ENCODE measurements around the gene DYTN.

DYTN gene

GRCh38 chr2:206698811-206699210, 19.4 kb downstream of the DYTN start:
- Histone ChIP-seq H3K79me2 (ENCODE audit: insufficient read depth, low read length) (no peaks in the 10 kb centered on the region), H3K9me3 (ENCODE audit: insufficient read depth, low read length, severe bottlenecking) (no peaks in the 10 kb centered on the region), H3K27me3 (ENCODE audit: insufficient read depth, low read length, poor library complexity) (no peaks in the 10 kb centered on the region), H4K20me1 (ENCODE audit: insufficient read depth, low read length) (no peaks in the 10 kb centered on the region), H3K27ac (ENCODE audit: low read length) (no peak overlapping the region), H3K9ac (ENCODE audit: low read depth, low read length) (no peak overlapping the region), H3K4me2 (ENCODE audit: insufficient read depth, low read length) (no peak overlapping the region), H3K4me3 (ENCODE audit: low read depth in 1 of 2, low read length in 2 of 2) (no peak overlapping the region), H3K4me1 (ENCODE audit: insufficient read depth, low read length) (no peaks in the 10 kb centered on the region), H3K36me3 (ENCODE audit: insufficient read depth, low read length) (no peaks in the 10 kb centered on the region), H2AFZ (ENCODE audit: low read depth, low read length) (no peak overlapping the region)
- TF ChIP-seq EZH2 (IDR thresholded peaks at IDR 0.05; ENCODE audit: borderline replicate concordance, low read depth, low read length, severe bottlenecking), result no peak
- TF ChIP-seq, protein P1, sequence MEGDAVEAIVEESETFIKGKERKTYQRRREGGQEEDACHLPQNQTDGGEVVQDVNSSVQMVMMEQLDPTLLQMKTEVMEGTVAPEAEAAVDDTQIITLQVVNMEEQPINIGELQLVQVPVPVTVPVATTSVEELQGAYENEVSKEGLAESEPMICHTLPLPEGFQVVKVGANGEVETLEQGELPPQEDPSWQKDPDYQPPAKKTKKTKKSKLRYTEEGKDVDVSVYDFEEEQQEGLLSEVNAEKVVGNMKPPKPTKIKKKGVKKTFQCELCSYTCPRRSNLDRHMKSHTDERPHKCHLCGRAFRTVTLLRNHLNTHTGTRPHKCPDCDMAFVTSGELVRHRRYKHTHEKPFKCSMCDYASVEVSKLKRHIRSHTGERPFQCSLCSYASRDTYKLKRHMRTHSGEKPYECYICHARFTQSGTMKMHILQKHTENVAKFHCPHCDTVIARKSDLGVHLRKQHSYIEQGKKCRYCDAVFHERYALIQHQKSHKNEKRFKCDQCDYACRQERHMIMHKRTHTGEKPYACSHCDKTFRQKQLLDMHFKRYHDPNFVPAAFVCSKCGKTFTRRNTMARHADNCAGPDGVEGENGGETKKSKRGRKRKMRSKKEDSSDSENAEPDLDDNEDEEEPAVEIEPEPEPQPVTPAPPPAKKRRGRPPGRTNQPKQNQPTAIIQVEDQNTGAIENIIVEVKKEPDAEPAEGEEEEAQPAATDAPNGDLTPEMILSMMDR (IDR thresholded peaks at IDR 0.05; ENCODE audit: borderline replicate concordance, extremely low read depth, low read length, poor library complexity, severe bottlenecking), result no peak
- ATAC-seq (ENCODE audit: insufficient read depth, low read depth) (no peak), DNase-seq (no peak)

GRCh38 chr2:206696910-206697309, 21.3 kb downstream of the DYTN start:
- H3K36me3 ChIP-seq (ENCODE audit: insufficient read depth, low read length), result no peaks in the 10 kb centered on the region
- DNase-seq (no peak), ATAC-seq (ENCODE audit: insufficient read depth, low read depth) (no peak)
- no peak overlapping the region for H3K27ac ChIP-seq (ENCODE audit: low read length)
- no peaks in the 10 kb centered on the region for H3K9me3 ChIP-seq (ENCODE audit: insufficient read depth, low read length, severe bottlenecking)
- H3K79me2 ChIP-seq (ENCODE audit: insufficient read depth, low read length), result no peaks in the 10 kb centered on the region
- no peak overlapping the region for H3K9ac ChIP-seq (ENCODE audit: low read depth, low read length)
- no peaks in the 10 kb centered on the region for H4K20me1 ChIP-seq (ENCODE audit: insufficient read depth, low read length)
- TF ChIP-seq EZH2 (IDR thresholded peaks at IDR 0.05; ENCODE audit: borderline replicate concordance, low read depth, low read length, severe bottlenecking), result no peak
- TF ChIP-seq, protein P1 (IDR thresholded peaks at IDR 0.05; ENCODE audit: borderline replicate concordance, extremely low read depth, low read length, poor library complexity, severe bottlenecking), result no peak
- H3K4me1 ChIP-seq (ENCODE audit: insufficient read depth, low read length), result no peaks in the 10 kb centered on the region
- H3K4me3 ChIP-seq (ENCODE audit: low read depth in 1 of 2, low read length in 2 of 2), result no peak overlapping the region
- H3K4me2 ChIP-seq (ENCODE audit: insufficient read depth, low read length), result no peak overlapping the region
- H2AFZ ChIP-seq (ENCODE audit: low read depth, low read length), result no peak overlapping the region
- H3K27me3 ChIP-seq (ENCODE audit: insufficient read depth, low read length, poor library complexity), result peaks cover 3% of the 10 kb centered on the region

DNA sequence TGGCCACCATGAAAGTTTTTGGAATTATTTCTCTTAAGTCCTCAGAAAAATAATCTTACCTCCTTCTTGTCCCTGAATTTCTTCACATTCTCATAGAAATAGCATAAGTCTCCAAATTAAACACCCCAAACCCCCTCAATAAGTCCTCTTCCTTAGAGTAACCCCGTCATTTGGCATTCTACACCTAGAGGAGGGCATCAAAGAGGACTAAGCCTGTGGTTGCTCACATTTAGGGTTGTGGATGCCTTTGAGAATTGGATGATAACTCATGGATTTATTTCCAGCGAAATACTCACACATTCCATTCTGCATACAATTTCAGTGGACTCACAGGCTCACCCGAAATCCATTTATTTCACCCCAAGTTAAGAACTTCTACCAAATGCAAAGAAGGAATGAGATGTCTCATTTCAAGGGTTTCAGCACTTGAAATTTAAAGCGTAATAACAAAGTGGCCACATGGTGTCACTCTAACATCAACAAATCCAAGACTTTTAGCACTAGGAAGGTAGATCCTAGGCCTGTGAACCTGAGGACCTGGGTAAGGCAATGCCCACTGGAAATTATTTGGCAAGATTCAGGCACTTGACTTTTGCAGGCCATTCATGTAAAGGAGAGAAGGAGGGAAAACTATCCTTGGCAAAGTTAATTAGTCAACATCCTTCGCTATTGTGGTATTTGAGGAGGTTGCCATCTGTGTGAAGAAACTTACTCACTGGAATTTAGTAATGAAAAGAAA, 24.6 kb downstream of the DYTN start:
- Histone ChIP-seq H3K4me2 (ENCODE audit: insufficient read depth, low read length) (no peak overlapping the region), H3K27ac (ENCODE audit: low read length) (no peak overlapping the region), H4K20me1 (ENCODE audit: insufficient read depth, low read length) (no peaks in the 10 kb centered on the region), H2AFZ (ENCODE audit: low read depth, low read length) (no peak overlapping the region), H3K79me2 (ENCODE audit: insufficient read depth, low read length) (no peaks in the 10 kb centered on the region), H3K9ac (ENCODE audit: low read depth, low read length) (no peak overlapping the region), H3K4me1 (ENCODE audit: insufficient read depth, low read length) (no peaks in the 10 kb centered on the region; the same call in 1 of the 2 replicates), H3K9me3 (ENCODE audit: insufficient read depth, low read length, severe bottlenecking) (no peaks in the 10 kb centered on the region), H3K27me3 (ENCODE audit: insufficient read depth, low read length, poor library complexity) (peaks cover 3% of the 10 kb centered on the region), H3K4me3 (ENCODE audit: low read depth in 1 of 2, low read length in 2 of 2) (no peak overlapping the region), H3K36me3 (ENCODE audit: insufficient read depth, low read length) (no peaks in the 10 kb centered on the region)
- TF ChIP-seq, protein P1 (IDR thresholded peaks at IDR 0.05; ENCODE audit: borderline replicate concordance, extremely low read depth, low read length, poor library complexity, severe bottlenecking), result peak; percentile 77
- TF ChIP-seq EZH2 (IDR thresholded peaks at IDR 0.05; ENCODE audit: borderline replicate concordance, low read depth, low read length, severe bottlenecking), result no peak
- DNase-seq (peak; percentile 30), ATAC-seq (ENCODE audit: insufficient read depth, low read depth) (peak; percentile 73)

Measured in DND-41 (cell line).